ENCODE data around the gene METTL16. TPM values are rescaled to one million over a fixed set of nuclear protein-coding genes. Genes with fewer than 3 reads are reported as not detected.
"Not testable (repeated sequence)": the region's sequence is repeated elsewhere in the genome, so short reads cannot be mapped to it uniquely, and the experiment has no call there.

Gene METTL16
- total RNA-seq, 2 donors from 2014 or later: 16.3 to 23.1 TPM

DNA sequence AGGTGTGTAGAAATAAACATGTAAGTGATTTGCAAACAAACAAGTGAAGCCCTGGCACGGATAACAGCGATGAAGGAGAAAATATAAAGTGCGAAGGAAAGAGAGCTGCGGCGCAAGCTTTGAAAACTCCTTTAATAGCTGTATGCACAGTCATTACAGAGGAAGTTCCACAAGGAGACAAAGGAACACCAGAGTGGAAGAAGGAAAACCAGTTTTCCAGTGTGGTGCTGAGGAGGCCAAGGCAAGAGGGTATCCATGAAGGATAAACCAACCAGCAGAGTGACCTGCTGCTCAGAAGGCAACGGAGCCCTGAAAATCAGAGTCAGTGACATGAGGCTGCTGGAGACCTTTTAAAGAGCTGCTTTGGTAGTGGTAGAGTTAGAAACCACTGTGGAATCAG lies 24.4 kb downstream of the METTL16 start:
- Histone ChIP-seq H3K27ac (no peak overlapping the region), H3K27me3 (no peaks in the 10 kb centered on the region), H3K4me3 (no peak overlapping the region), H3K9ac (ENCODE audit: low read depth in 2 of 2, low read length in 2 of 2) (no peak overlapping the region), H3K4me1 (no peaks in the 10 kb centered on the region), H3K36me3 (no peaks in the 10 kb centered on the region), H3K9me3 (no peaks in the 10 kb centered on the region)
- TF ChIP-seq, protein P1, sequence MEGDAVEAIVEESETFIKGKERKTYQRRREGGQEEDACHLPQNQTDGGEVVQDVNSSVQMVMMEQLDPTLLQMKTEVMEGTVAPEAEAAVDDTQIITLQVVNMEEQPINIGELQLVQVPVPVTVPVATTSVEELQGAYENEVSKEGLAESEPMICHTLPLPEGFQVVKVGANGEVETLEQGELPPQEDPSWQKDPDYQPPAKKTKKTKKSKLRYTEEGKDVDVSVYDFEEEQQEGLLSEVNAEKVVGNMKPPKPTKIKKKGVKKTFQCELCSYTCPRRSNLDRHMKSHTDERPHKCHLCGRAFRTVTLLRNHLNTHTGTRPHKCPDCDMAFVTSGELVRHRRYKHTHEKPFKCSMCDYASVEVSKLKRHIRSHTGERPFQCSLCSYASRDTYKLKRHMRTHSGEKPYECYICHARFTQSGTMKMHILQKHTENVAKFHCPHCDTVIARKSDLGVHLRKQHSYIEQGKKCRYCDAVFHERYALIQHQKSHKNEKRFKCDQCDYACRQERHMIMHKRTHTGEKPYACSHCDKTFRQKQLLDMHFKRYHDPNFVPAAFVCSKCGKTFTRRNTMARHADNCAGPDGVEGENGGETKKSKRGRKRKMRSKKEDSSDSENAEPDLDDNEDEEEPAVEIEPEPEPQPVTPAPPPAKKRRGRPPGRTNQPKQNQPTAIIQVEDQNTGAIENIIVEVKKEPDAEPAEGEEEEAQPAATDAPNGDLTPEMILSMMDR (IDR thresholded peaks at IDR 0.05): no peak
- intact Hi-C loops (cut with DNase I): no loop called here
- no peak for DNase-seq

DNA sequence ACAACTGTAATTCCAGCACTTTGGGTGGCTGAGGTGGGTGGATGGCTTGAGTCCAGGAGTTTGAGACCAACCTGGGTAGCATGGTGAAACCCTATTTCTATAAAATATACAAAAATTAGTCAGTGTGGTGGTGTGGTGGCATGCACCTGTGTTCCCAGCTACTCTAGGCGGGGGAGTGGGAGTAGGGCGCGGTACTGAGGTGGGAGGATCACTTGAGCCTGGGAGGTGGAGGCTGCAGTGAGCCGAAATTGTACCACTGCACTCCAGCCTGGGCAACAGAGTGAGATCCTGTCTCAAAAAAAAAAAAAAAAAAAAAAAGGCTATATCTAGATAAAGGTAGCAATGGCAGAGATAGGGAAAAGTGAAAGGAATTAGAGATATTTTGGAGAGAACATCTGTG lies 25.0 kb downstream of the METTL16 start:
- H3K4me1 ChIP-seq; H3K27me3 ChIP-seq; DNase-seq; H3K4me3 ChIP-seq; H3K9me3 ChIP-seq; intact Hi-C loops (cut with DNase I); H3K27ac ChIP-seq; H3K36me3 ChIP-seq; H3K9ac ChIP-seq (ENCODE audit: low read depth in 2 of 2, low read length in 2 of 2): not testable (repeated sequence)

DNA sequence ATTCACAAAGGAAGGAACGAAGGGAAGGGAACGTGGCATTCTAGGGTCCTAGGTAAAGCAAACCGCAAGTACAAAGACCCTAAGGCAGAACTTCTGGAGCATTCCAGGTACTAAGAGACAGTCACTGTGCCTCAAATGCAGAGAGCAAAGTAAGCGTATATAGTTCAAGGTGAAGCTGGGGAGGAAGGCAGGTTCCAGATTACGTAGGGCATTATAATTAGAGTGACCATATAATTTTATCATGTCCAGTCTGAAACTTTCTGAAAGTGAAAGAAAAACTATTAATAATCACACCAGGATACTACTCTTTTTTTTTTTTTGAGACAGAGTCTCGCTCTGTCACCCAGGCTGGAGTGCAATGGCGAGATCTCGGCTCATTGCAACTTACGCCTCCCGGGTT lies 25.7 kb downstream of the METTL16 start:
- Histone ChIP-seq H3K9ac (ENCODE audit: low read depth in 2 of 2, low read length in 2 of 2) (no peak overlapping the region), H3K4me1 (no peaks in the 10 kb centered on the region), H3K4me3 (no peak overlapping the region), H3K27me3 (no peaks in the 10 kb centered on the region), H3K36me3 (no peaks in the 10 kb centered on the region), H3K27ac (no peak overlapping the region), H3K9me3 (no peaks in the 10 kb centered on the region)
- intact Hi-C loops (cut with DNase I): no loop called here
- DNase-seq: no peak
- TF ChIP-seq, protein P1 (IDR thresholded peaks at IDR 0.05): no peak

DNA sequence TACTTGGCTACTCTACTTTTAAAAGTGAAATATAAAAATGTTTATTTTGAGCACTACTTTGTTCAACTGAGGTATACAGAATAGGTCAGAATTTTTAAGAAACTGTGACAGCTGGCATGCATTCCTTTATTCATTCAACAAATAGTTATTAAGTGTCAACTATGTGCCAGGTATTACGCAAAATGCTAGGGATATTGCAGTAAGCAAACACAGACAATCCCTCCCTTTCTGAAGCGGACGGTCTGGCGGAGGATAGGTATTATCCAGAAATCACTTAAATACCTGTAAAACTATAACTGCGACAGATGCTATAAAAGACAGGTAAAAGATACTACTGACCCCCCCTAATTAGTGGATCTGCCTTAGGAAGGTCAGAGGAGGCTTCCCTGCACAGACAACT lies 26.1 kb downstream of the METTL16 start:
- H3K36me3 ChIP-seq: no peaks in the 10 kb centered on the region
- H3K27me3 ChIP-seq: no peaks in the 10 kb centered on the region
- H3K9me3 ChIP-seq: no peaks in the 10 kb centered on the region
- H3K27ac ChIP-seq: no peak overlapping the region
- H3K4me3 ChIP-seq: no peak overlapping the region
- DNase-seq: no peak
- no peak overlapping the region for H3K9ac ChIP-seq (ENCODE audit: low read depth in 2 of 2, low read length in 2 of 2)
- intact Hi-C loops (cut with DNase I): no loop called here
- TF ChIP-seq, protein P1 (IDR thresholded peaks at IDR 0.05): no peak
- no peaks in the 10 kb centered on the region for H3K4me1 ChIP-seq

DNA sequence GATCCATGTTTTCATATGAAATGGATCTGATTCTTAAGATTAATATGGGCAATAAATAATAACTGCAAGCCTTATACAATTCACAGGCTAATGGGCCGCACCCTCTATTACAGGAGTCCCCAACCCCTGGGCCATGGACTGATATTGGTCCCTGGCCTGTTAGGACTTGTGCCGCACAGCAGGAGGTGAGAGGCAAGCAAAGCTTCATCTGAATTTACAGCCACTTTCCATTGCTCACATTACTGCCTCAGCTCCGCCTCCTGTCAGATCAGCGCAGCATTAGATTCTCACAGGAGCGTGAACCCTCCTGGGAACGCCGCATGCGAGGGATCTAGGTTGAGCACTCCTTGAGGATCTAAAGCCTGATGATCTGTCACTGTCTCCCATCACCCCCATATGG lies 26.8 kb downstream of the METTL16 start:
- Histone ChIP-seq H3K36me3 (no peaks in the 10 kb centered on the region), H3K9me3 (no peaks in the 10 kb centered on the region), H3K27me3 (no peaks in the 10 kb centered on the region), H3K27ac (no peak overlapping the region), H3K9ac (ENCODE audit: low read depth in 2 of 2, low read length in 2 of 2) (no peak overlapping the region), H3K4me1 (no peaks in the 10 kb centered on the region), H3K4me3 (no peak overlapping the region)
- DNase-seq: no peak
- intact Hi-C loops (cut with DNase I): no loop called here
- TF ChIP-seq, protein P1 (IDR thresholded peaks at IDR 0.05): no peak

DNA sequence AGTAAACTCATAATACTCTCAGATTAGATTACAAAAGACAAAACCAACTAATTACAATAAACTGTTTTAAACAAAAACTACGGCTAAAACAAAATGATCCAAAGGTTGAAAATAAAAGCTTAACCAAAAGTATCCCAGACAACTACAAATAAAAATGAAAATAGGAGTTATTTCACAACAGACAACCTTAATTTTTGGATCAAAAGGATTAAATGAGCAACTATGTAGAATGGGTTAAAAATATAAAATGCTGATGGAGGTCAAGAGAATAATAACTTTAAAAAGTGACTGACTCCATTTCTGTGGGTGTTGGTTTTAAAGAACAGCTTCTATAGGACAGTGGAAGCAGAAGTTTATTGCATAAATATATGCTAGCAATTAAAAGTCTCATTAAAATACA lies 28.6 kb downstream of the METTL16 start:
- no peak overlapping the region for H3K4me3 ChIP-seq
- H3K36me3 ChIP-seq: no peaks in the 10 kb centered on the region
- intact Hi-C loops (cut with DNase I): no loop called here
- no peaks in the 10 kb centered on the region for H3K27me3 ChIP-seq
- H3K4me1 ChIP-seq: no peaks in the 10 kb centered on the region
- TF ChIP-seq, protein P1 (IDR thresholded peaks at IDR 0.05): no peak
- no peaks in the 10 kb centered on the region for H3K9me3 ChIP-seq
- no peak overlapping the region for H3K27ac ChIP-seq
- DNase-seq: no peak
- H3K9ac ChIP-seq (ENCODE audit: low read depth in 2 of 2, low read length in 2 of 2): no peak overlapping the region
